DOHH2 (cell line): ENCODE results near the gene PKD2L1.

ENCODE experiments used
- H3F3A ChIP-seq: fragments of 200-600 bp; sonication (generic), shearing (Covaris generic); 2 replicates; pipeline ENCODE4 v1.6.0; 2016; ENCODE audit warnings: antibody characterized with exemption, mild to moderate bottlenecking; ENCODE audit not compliant: control insufficient read depth, insufficient read depth
- H3K27ac ChIP-seq: fragments of 200-600 bp; sonication (generic); 2 replicates; pipeline ENCODE4 v1.5.1; 2014; ENCODE audit warnings: low read depth, mild to moderate bottlenecking, low read length, moderate library complexity
- H3K27me3 ChIP-seq: fragments of 200-600 bp; sonication (generic); 2 replicates; pipeline ENCODE4 v1.6.1; 2014; ENCODE audit warnings: mild to moderate bottlenecking, low read length, mixed read lengths; ENCODE audit not compliant: control insufficient read depth
- H3K36me3 ChIP-seq: fragments of 200-600 bp; sonication (generic); 2 replicates; pipeline ENCODE4 v1.6.1; 2014; ENCODE audit warnings: mild to moderate bottlenecking, low read length, moderate library complexity, mixed read lengths; ENCODE audit not compliant: control insufficient read depth
- H3K4me1 ChIP-seq: fragments of 200-600 bp; sonication (generic); 2 replicates; pipeline ENCODE4 v1.6.1; 2014; ENCODE audit warnings: mild to moderate bottlenecking, low read length, mixed read lengths; ENCODE audit not compliant: control insufficient read depth
- H3K4me2 ChIP-seq: fragments of 200-600 bp; sonication (generic); 2 replicates; pipeline ENCODE4 v1.6.0; 2014; ENCODE audit warnings: mild to moderate bottlenecking, low read length, moderate library complexity
- H3K4me3 ChIP-seq: fragments of 200-600 bp; sonication (generic); 2 replicates; pipeline ENCODE4 v1.5.1; 2014; ENCODE audit warnings: mild to moderate bottlenecking, low read length, mixed read lengths
- H3K79me2 ChIP-seq: fragments of 200-600 bp; sonication (generic); 2 replicates; pipeline ENCODE4 v1.6.1; 2014; ENCODE audit warnings: mild to moderate bottlenecking, low read length, mixed read lengths; ENCODE audit not compliant: control insufficient read depth
- H3K9me2 ChIP-seq: fragments of 200-600 bp; sonication (generic); replicated peaks from 2 replicates; pipeline ENCODE4 v1.6.1; 2014; ENCODE audit warnings: mild to moderate bottlenecking, low read length, mixed read lengths; ENCODE audit not compliant: control insufficient read depth
- H3K9me3 ChIP-seq: fragments of 200-600 bp; sonication (generic); 2 replicates; pipeline ENCODE4 v1.6.1; 2014; ENCODE audit warnings: antibody characterized with exemption, low read length, mixed read lengths; ENCODE audit not compliant: control insufficient read depth, insufficient read depth
- H4K20me1 ChIP-seq: fragments of 200-600 bp; sonication (generic); 2 replicates; pipeline ENCODE4 v1.6.0; 2014; ENCODE audit warnings: low read depth, mild to moderate bottlenecking, antibody characterized with exemption, low read length, moderate library complexity; ENCODE audit not compliant: control insufficient read depth, insufficient read depth
- EZH2phosphoT487 ChIP-seq: fragments of 200-600 bp; sonication (generic); IDR thresholded peaks from 2 replicates; pipeline ENCODE4 v1.6.1; 2017; ENCODE audit warnings: borderline replicate concordance, mild to moderate bottlenecking, antibody characterized with exemption, low read length, moderate library complexity, mixed read lengths
- TF ChIP-seq, protein P1 (sequence below): fragments of 200-600 bp; sonication (generic); IDR thresholded peaks from one replicate; pipeline ENCODE4 v1.5.1; 2014; ENCODE audit warnings: antibody characterized with exemption, mild to moderate bottlenecking, low read depth, low read length; ENCODE audit not compliant: poor library complexity, severe bottlenecking

PKD2L1 gene

DNA sequence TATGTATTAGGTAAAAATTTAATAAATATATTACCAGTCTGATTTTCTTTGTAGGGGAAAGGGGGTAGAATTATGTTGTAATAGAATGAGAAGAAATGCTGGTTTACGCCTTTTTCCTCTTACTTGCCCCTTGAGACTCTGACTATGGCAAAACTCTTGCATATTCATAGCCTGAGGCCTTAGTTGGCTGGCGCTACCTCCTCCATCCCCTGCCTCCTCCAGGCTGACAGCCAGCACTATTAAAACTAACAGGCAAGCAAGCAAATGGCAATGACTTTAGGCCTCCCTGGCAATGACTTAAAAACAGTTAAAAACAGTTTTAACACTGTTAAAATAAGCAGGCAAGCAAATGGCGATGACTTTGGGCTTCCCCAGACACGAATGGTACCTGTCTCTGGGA lies 14.4 kb downstream of the PKD2L1 start:
- Histone ChIP-seq H3K4me3 (no peak overlapping the region), H3F3A (no peaks in the 10 kb centered on the region), H4K20me1 (no peaks in the 10 kb centered on the region), H3K4me2 (no peak overlapping the region), H3K79me2 (no peaks in the 10 kb centered on the region), H3K4me1 (no peaks in the 10 kb centered on the region), H3K27me3 (peaks cover 49% of the 10 kb centered on the region), H3K27ac (no peak overlapping the region), H3K36me3 (no peaks in the 10 kb centered on the region), H3K9me2 (no peaks in the 10 kb centered on the region), H3K9me3 (no peaks in the 10 kb centered on the region)
- TF ChIP-seq, protein P1, sequence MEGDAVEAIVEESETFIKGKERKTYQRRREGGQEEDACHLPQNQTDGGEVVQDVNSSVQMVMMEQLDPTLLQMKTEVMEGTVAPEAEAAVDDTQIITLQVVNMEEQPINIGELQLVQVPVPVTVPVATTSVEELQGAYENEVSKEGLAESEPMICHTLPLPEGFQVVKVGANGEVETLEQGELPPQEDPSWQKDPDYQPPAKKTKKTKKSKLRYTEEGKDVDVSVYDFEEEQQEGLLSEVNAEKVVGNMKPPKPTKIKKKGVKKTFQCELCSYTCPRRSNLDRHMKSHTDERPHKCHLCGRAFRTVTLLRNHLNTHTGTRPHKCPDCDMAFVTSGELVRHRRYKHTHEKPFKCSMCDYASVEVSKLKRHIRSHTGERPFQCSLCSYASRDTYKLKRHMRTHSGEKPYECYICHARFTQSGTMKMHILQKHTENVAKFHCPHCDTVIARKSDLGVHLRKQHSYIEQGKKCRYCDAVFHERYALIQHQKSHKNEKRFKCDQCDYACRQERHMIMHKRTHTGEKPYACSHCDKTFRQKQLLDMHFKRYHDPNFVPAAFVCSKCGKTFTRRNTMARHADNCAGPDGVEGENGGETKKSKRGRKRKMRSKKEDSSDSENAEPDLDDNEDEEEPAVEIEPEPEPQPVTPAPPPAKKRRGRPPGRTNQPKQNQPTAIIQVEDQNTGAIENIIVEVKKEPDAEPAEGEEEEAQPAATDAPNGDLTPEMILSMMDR, result no peak
- TF ChIP-seq EZH2phosphoT487, result no peak

DNA sequence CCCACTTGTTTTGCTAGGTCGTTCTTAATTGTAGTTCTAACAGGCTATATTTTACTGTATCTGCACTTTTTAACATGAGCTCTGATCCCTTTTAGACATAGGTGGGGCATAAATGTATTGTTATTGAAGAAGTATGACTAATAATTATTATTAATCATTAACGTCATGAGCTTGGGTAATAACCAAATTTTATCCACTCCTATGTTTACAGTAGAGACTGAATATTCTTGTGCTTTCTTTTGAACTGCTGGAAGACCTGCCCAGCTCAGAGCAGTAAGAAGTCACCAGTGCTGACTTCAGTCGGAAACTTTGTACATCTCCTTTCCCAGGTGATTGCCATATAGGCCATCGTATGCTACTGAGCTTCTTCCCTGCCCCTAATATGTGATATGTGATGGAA lies 18.7 kb downstream of the PKD2L1 start:
- no peaks in the 10 kb centered on the region for H4K20me1 ChIP-seq
- no peak overlapping the region for H3K27ac ChIP-seq
- no peak overlapping the region for H3K4me2 ChIP-seq
- no peak overlapping the region for H3K4me3 ChIP-seq
- no peaks in the 10 kb centered on the region for H3K36me3 ChIP-seq
- H3K9me3 ChIP-seq, result no peaks in the 10 kb centered on the region
- no peaks in the 10 kb centered on the region for H3F3A ChIP-seq
- H3K27me3 ChIP-seq, result peaks cover 40% of the 10 kb centered on the region
- TF ChIP-seq EZH2phosphoT487, result no peak
- TF ChIP-seq, protein P1, result no peak
- no peaks in the 10 kb centered on the region for H3K4me1 ChIP-seq
- H3K79me2 ChIP-seq, result no peaks in the 10 kb centered on the region
- H3K9me2 ChIP-seq, result no peaks in the 10 kb centered on the region

DNA sequence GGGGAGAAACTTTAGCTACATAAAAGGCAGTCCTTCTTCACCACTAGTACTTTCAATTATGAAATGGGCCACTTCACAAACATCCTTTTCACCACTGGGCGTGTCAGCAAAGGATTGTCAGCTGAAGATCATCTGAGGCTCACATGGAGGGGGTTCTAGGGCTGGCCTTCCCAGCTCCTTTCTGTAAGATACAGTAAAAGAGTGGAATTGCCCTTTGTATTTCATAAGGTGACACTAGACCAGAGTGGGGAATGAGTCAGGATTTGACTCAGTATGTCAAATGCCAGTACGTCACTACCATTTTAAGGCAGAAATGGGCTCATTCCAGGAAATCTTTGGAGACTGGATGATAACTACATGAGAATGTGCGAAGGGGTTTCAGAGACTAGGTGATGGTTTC lies 22.3 kb downstream of the PKD2L1 start:
- H3K4me3 ChIP-seq, result no peak overlapping the region
- H3K27ac ChIP-seq, result no peak overlapping the region
- H3K27me3 ChIP-seq, result peaks cover 41% of the 10 kb centered on the region
- no peaks in the 10 kb centered on the region for H3K79me2 ChIP-seq
- H3K4me1 ChIP-seq, result no peaks in the 10 kb centered on the region
- no peak overlapping the region for H3K4me2 ChIP-seq
- no peaks in the 10 kb centered on the region for H4K20me1 ChIP-seq
- TF ChIP-seq EZH2phosphoT487, result no peak
- TF ChIP-seq, protein P1, result no peak
- H3K36me3 ChIP-seq, result no peaks in the 10 kb centered on the region
- no peaks in the 10 kb centered on the region for H3F3A ChIP-seq
- H3K9me3 ChIP-seq, result no peaks in the 10 kb centered on the region
- H3K9me2 ChIP-seq, result no peaks in the 10 kb centered on the region

DNA sequence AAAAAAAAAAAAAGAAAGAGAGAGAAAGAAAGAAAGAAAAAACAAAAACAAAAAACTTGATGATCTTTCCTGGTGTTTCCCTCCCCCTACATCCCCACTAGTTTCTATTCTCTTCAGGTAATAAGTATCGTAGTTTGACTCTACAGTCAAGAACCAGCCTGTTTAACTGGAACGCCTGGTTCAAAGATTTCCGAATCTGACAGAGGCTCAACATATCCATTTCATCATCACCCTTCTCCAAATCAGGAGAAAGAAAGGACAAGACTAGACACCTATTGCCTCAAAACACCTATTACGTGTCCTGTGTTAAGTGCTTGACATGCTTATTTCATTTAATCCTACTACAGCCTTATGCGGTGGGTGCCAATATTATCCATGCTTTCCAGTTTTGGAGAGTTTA lies 23.2 kb downstream of the PKD2L1 start:
- Histone ChIP-seq H3K79me2 (no peaks in the 10 kb centered on the region), H3K4me2 (no peak overlapping the region), H3K36me3 (no peaks in the 10 kb centered on the region), H3K4me1 (no peaks in the 10 kb centered on the region), H4K20me1 (no peaks in the 10 kb centered on the region), H3K9me2 (no peaks in the 10 kb centered on the region), H3F3A (no peaks in the 10 kb centered on the region), H3K27ac (no peak overlapping the region), H3K27me3 (peaks cover 35% of the 10 kb centered on the region), H3K9me3 (no peaks in the 10 kb centered on the region), H3K4me3 (no peak overlapping the region)
- no peak for TF ChIP-seq EZH2phosphoT487
- TF ChIP-seq, protein P1, result no peak
